ENCODE results near the gene SPDEF.

The SPDEF gene

DNA sequence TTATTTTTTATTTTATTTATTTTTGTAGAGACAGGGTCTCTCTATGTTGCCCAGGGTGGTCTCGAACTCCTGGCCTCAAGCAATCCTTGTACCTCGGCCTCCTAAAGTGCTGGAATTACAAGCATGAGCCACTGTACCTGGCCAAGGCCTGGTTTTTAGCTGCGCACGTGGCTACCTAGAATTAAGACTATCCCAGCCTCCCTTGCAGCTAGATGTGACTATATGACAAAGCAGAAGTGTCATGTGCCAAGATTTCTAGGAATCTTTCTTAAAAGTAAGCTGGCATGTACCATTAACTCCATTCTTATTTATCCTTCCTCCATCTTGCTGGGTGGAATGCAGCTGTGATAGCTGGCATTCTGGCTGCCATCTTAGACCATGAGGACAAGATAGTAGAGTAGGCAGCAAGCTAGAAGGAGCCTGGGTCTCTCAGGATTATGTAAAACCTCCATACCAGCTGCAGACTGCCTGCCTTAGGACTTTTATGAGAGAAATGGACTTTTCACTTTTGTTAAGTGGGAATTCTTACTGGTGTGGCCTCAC, 2.1 kb upstream of the SPDEF start:
- TF ChIP-seq, protein P1, sequence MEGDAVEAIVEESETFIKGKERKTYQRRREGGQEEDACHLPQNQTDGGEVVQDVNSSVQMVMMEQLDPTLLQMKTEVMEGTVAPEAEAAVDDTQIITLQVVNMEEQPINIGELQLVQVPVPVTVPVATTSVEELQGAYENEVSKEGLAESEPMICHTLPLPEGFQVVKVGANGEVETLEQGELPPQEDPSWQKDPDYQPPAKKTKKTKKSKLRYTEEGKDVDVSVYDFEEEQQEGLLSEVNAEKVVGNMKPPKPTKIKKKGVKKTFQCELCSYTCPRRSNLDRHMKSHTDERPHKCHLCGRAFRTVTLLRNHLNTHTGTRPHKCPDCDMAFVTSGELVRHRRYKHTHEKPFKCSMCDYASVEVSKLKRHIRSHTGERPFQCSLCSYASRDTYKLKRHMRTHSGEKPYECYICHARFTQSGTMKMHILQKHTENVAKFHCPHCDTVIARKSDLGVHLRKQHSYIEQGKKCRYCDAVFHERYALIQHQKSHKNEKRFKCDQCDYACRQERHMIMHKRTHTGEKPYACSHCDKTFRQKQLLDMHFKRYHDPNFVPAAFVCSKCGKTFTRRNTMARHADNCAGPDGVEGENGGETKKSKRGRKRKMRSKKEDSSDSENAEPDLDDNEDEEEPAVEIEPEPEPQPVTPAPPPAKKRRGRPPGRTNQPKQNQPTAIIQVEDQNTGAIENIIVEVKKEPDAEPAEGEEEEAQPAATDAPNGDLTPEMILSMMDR (IDR thresholded peaks at IDR 0.05), result no peak
- H3K4me3 ChIP-seq, result no peak overlapping the region

DNA sequence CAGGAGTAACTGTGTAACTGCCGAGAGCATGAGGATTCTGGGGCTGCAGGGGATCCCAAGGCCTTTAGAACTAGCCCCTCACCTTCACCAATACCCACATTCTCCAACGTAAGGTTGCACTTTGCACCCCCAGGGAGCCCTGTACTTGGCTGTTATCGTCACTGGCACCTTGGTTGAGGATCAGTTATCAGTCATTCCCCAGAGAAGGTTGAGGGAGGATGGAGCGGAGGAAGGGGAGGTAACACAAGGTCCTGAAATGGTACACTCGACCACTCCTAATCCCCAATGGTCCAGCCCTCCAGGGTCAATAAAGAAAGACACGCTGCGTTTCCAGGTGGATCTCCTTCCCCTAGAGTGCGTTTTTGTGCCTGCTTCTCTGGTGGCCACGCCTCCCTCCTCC, 1.1 kb upstream of the SPDEF start:
- H3K27ac ChIP-seq, result no peak overlapping the region
- TF ChIP-seq, protein P1 (IDR thresholded peaks at IDR 0.05), result no peak
- DNase-seq (ENCODE audit: low spot score), result no peak
- no peak overlapping the region for H3K4me3 ChIP-seq

More for the DNA sequence above, 2.1 kb upstream of the SPDEF start:
- no peak for DNase-seq (ENCODE audit: low spot score)
- no peak overlapping the region for H3K27ac ChIP-seq

DNA sequence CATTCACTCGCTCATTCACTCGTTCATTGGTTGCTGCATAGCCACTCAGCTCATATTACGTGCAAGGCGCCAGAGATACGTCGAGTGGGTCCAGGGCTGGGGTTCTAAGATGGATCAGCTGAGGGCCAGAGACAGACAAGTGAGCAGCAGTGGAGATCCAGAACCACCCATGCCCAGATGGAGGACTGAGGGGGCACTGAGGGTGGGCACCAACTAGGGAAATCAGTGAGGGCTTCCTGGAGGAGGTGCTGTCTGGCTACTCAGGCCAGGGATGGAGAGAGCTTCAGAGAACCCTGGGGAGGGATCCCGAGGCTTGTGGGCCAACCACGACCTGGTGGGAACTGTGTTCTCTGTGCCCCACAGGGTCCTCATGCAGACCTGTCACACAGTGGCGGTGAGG, 364 bp upstream of the SPDEF start:
- no peak overlapping the region for H3K4me3 ChIP-seq
- no peak for DNase-seq (ENCODE audit: low spot score)
- TF ChIP-seq, protein P1 (IDR thresholded peaks at IDR 0.05), result no peak

DNA sequence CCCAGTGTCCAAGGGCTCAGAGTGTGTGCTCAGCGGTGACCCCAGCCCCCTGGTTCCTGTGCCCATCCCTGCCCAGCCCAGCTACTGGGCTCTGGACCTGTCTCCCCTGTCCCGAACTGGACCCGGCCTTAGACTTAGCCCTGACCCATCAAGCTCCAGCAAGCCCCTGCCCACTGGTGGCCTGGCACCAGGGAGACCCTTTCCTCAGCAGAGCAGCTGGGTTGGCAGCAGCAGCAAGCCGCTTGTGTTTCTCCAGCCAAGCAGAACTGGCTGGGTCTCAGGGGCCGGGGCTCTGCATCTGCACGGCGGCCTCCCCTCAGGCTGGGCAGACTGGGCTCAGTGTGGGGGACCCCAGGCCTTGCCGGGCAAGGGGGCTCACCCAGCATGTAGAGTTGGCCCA, 801 bp downstream of the SPDEF start:
- Histone ChIP-seq H3K27ac (no peak overlapping the region), H3K4me3 (no peak overlapping the region)
- TF ChIP-seq, protein P1 (IDR thresholded peaks at IDR 0.05), result no peak
- DNase-seq (ENCODE audit: low spot score), result no peak

More for the DNA sequence above, 364 bp upstream of the SPDEF start:
- H3K27ac ChIP-seq, result no peak overlapping the region

DNA sequence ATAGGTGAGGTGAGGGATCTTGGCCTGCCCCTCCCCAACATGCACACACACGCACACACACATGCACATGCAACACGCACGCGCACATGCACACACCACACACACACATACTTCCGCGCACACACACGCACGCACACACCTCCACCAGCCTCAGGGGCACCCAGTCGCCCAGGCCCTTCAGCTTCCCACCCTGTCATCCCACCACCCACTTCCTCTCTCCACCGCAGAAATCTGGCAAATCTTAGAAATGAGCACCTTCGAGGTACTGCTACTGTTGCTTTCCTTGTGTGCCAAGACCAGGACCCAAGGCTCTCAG, 1.2 kb downstream of the SPDEF start:
- Histone ChIP-seq H3K4me3 (no peak overlapping the region), H3K27ac (no peak overlapping the region)
- TF ChIP-seq, protein P1 (IDR thresholded peaks at IDR 0.05), result no peak
- DNase-seq (ENCODE audit: low spot score), result no peak

DNA sequence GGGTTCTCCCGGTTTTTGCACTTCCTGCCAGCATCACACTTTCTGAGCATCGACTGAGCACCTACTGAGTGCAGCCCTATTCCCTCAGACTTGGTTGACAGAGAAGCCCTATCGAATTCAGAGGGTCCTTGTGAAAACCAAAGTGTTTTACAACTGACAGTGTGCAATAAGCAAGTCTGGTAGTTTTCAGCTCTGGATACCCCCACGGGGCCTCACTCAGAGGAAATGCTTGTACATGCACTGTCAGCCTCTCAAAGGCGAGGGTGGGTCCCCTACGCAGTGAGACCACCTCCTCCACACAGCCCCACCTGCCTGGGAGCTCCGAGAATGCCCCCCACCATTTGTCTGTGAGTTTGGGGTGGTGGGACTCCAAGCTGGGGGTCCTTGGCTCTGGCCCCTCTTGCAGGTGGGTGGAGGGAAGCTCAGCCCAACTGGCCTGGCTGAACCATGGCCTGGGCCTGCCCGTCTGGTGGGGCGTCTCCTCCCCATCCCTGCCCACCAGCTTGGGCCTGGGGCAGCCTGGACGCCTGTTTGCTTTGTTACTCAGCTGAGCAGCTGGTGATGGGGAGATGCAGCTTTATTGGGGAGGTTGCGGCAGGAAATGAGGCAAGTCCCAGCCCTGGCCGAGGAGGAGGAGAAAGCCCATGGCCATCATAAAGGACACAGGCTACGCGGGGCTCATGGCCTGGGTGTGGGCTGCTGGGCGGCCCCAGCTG, 1.7 kb downstream of the SPDEF start:
- Histone ChIP-seq H3K27ac (no peak overlapping the region), H3K4me3 (no peak overlapping the region)
- no peak for DNase-seq (ENCODE audit: low spot score)

More for the DNA sequence above, 1.7 kb downstream of the SPDEF start:
- TF ChIP-seq, protein P1 (IDR thresholded peaks at IDR 0.05), result no peak
